Activated CD4-positive, CD25-positive, alpha-beta regulatory T cell treated with anti-CD3 and anti-CD28 coated beads, Interleukin-2, amount 50 U/mL, for 16 hours (primary cell): ENCODE measurements around the gene CLIC3.
A peak's percentile ranks its signal among the peaks of the same experiment; 100 is the strongest.

Experiments used
- DNase-seq: peaks from one replicate; pipeline ENCODE4 v3.0.0-alpha.2; 2020; ENCODE audit warnings: low read depth, low spot score

The CLIC3 gene

DNA sequence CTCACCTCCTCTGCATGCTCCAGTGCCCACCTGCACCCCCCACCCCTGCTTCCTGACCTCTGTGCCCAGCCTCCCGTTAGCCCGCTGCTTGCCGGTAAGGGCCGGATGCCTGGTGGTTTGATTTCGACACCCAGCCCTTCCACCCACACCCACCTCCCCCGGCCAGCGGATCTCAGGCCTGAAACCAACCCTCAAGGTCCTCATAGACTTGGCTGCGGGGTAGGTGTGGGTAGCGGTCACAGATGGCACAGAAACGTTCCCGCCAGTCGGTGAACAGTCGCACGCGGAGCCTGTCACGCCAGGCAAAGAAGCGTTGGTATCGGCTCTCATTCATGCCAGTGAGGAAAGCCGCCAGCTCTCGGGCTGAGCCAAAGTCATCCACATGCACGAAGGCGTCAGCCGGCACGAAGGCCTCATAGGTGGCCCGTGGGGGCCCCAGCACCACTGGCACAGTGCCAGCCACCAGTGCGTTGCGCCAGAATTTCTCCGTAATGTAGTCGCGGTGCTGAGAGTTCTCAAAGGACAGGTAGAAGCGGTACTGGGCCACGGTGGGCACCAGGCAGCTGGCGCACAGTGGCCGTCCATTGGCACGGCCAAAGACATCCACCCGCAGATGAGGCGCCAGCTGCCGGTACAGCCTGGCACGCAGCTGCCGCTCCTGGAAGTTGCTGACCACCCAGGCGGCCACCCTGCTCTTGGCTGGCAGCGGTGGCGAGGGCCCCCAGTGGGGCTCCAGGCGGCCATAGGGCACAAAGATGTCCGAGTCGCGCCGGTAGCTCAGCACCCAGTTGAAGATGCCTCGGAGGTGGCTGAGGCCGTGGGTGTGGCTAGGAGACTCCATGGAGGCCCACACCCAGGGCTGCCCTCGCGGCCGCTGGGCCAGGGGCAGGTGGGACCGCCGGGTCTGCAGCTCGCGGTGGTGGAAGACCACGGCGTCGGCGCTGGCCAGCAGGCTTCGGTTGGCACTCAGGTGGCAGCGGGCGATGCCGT lies 34.5 kb upstream of the CLIC3 start:
- DNase-seq = no peak

- DNase-seq = no peak
Observed at GRCh38 chr9:137030006-137030405, 33.6 kb upstream of the CLIC3 start.

DNA sequence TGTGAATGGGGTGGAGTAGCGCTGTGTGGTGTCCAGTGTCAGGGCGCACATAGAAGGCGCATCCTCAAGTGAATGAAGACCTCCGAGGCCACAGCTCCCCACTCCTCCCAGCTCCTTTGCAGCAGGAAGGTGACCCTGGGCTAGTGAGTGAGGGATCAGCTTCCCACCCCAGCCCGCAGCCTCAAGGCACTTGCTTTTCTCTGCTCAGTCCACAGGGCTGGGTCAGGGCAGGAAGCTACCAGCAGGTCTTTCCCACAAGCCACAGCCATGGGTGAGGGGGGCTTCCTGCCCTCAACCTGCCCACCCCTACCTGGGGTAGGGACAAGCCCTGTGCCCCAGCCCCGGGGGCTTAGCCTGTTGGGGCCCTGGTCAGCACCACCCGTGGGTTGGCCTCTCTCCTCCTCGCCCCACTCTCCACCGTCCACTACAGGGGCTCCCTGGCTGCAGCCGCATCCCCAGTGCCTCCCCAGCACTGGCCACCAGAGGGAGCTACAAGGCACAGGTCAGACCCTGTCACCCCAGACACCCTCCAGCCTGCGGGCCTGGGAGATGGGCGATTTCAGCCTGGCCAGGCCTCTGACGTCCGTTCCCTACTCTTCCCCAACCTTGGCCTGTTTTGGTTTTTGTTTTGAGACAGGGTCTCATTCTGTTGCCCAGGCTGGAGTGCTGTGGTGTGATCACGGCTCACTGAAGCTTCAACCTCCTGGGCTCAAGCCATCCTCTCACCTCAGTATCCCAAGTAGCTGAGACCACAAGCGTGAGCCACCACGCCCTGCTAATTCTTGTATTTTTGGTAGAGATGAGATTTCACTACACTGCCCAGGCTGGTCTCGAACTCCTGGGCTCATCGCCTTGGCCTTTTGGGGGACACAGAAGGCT lies 32.9 kb upstream of the CLIC3 start:
- DNase-seq = peak; percentile 54

DNA sequence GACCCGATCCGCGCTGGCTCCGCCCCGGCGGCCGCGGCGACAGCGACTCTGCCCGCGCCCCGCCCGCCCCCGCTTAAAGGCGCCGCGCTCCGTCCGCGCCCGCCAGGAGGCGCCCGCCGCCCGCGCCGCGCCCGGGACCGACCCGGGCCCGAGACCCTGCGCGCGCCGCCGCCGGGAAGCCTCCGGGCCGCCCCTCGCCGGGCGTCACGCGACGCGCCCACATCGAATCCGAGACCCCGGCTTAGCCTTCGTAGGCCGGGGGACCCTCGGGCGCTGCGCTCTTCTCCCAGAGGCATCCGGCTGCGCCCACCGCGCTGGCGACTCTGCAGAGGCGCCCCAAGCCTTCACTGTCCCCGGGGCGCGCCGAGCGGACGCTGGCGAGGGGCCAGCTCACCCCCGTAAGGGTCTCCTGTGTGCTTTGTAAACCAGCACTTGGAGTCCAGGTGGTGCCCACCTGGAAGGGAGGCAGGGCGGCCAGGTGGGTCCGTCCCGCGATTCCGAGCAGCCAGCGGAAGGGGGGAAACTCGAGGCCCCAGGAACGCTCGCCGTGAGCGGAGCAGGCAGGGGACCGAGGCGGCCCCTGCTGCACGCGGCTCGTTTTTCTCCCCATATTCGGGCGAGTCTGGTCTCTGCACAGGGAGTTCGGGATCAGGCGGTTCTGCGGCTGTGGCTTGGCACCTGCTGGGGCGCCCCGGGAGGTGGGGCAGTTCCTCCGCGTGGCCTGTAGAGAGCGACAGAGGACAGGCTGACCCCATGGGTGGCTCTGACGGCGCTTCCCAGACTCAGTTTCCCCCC lies 32.1 kb upstream of the CLIC3 start:
- DNase-seq = no peak

DNA sequence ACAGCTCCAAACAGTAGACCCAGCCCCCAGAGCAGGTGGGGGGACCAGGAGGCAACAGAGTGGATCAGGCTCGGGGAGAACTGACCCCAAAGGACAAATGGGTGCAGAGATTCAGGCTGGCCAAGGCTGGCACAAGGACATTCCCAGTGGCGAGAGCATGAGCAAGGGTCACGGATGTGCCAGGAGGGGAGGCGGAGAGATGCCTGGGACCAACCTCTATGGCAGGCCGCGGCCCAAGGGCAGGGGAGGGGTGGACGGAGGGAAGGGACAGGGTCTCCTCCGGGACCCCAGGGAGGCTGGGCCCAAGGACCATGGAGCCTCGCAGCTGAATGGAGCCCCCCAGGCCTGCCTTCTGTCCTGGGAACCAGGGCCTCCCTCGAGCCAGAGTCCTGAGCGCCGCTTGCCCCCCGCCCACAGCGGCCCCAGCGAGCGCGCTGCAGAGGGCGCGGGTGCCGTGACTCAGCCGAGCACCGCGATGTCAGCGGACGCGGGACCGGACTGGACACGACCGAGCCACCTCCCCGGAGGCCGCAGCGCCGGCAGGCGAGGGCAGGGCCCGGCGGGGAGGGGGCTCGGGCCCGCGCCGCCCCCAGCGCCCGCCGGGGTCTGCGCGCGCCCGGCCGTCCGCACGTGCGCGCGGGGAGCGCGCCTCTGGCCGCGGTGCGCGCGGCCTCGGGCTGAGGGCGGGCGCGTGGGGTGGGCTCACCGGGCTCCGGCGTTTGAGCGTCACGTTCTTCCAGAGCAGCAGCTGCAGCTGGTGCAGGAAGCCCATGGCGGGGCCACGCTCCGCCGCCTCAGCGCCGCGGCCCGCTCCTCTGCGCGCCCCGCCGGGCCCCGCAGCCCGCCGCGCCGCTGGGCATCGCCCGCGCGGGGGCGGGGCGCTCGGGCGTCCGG lies 31.2 kb upstream of the CLIC3 start, which contains the start of gene ABCA2:
ABCA2 (minus strand) TSS at position 869 of the 894 bp plus-strand sequence; CDS start at position 772, 97 bp downstream.
- DNase-seq = no peak

DNA sequence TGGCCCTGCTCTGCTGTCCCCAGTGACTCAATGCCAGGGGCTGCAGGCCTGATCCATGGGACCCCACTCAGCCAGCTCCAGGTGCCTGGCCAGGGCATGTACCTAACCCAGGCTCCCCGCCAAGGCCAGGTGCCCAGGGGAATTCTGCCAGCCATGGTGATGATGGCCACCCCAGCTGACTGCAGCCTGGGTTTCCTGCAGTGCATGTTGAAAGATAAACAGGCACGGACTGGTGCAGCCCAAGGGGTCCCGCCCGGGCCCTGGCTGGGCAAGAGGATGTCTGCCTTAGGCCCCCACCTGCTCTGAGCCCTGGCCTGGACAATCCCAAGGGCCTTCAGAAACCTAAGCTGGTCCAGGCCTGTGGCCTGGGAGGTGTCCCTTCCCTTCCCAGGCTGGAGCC lies 30.5 kb upstream of the CLIC3 start:
- no peak for DNase-seq

GRCh38 chr9:137026384-137026783 lies 30.0 kb upstream of the CLIC3 start:
- no peak for DNase-seq

DNA sequence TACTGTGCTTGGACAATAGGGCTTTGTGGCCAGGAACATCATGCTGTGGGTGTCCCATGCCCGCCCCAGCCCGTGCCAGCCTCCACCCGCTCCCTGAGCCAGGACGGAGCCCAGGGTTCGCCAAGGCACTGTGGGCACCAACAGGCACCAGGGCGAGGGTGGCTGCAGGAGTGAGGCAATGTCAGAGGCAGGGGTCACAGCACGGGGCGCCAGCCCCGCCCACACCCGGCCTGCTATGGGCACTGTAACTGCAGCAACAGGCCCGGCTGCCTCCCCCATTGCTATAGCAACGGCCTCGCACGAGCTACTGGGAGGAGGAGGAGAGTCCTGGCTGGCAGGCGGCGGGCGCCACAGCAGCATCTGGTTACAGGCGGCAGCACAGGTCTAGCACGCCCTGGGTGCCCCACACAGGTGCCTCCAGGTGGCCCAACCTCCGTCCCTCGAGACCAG lies 29.2 kb upstream of the CLIC3 start:
- DNase-seq = no peak

- no peak for DNase-seq
Observed at GRCh38 chr9:137023583-137023991, 27.2 kb upstream of the CLIC3 start.

- DNase-seq = no peak
Observed at GRCh38 chr9:137023157-137023556, 26.8 kb upstream of the CLIC3 start.

DNA sequence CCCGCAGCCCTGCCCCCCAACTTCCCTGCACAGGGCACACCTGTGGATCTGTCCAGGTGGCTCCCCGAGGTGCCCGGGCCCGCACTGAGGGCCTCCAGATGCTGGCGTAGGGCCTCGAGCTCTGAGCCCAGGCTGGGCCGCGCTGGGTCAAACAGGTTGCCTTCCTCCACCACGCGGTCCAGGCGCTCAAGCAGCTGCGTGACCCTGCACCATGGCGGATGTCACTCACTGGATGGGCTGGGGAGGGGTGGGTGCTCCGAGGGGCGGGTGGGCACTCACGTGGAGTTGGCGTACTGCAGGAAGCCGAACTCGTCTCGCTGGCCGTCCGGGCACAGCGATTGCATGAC lies 26.3 kb upstream of the CLIC3 start:
- DNase-seq = no peak

DNA sequence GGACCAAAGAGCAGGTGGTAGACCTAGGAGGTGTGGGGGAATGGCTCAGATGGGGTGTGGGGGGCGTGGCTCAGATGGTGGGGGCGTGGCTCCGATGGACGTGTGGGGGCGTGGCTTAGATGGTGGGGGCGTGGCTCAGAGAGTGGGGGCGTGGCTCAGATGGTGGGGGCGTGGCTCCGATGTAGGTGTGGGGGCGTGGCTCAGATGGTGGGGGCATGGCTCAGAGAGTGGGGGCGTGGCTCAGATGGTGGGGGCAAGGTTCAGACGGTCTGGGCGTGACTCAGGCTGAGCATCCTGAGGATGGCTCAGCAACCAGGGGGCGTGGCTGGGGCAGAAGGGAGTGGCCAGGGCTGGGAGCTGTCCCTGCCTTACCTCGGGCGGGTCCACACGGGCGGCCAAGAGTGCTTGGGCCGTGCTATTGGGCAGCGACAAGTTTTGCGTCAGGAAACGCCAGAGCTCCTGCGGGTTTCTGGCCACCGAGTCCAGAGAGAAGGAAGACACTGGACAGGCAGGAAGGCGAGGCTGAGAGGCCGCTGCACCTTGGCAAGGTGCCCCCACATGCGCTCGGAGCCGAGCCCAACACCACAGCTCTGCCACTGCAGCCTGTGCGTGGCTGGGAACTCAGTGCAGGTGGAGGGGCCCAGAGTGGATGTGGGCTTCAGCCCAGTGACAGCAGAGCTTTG lies 25.8 kb upstream of the CLIC3 start:
- DNase-seq = no peak

GRCh38 chr9:137021568-137021978 lies 25.2 kb upstream of the CLIC3 start:
- DNase-seq = no peak

- DNase-seq = no peak
Observed at GRCh38 chr9:137020771-137021567, 24.6 kb upstream of the CLIC3 start.

GRCh38 chr9:137019891-137020683 lies 23.7 kb upstream of the CLIC3 start:
- no peak for DNase-seq

GRCh38 chr9:137018761-137019559 lies 22.6 kb upstream of the CLIC3 start:
- DNase-seq = no peak

- no peak for DNase-seq
Observed at GRCh38 chr9:137017791-137018497, 21.6 kb upstream of the CLIC3 start.
